IMR-90 (cell line): ENCODE measurements around the gene KRR1. TPM values are rescaled to one million over a fixed set of nuclear protein-coding genes. Genes with fewer than 3 reads are reported as not detected.
"Not testable (repeated sequence)": the region's sequence is repeated elsewhere in the genome, so short reads cannot be mapped to it uniquely, and the experiment has no call there.

Source experiments
- ATAC-seq: fragments of 200-7000 bp; cut with Tn5 transposase; 2 replicates; pipeline ENCODE4 v1.9.1; 2020; ENCODE audit warnings: low read depth, mild to moderate bottlenecking, moderate library complexity
- BruUV-seq: library from RNA; stranded (reverse); fragments of 400-500 nt; replicated peaks from 2 replicates; lab custom pipeline; 2021; lab: Mats Ljungman, UMichigan
- CTCF ChIA-PET: fragments of 300-600 bp; formaldehyde crosslinking; extraction: SDS; loops from one replicate; lab custom pipeline; 2021; ENCODE audit warnings: antibody characterized with exemption; lab: Yijun Ruan, JAX
- POLR2A ChIA-PET: fragments of 300-600 bp; sonication (Branson Sonifier 250); formaldehyde crosslinking; loops from one replicate; lab custom pipeline; 2022; ENCODE audit warnings: antibody characterized with exemption; ENCODE audit not compliant: unreplicated experiment; lab: Charles Lee
- DNase-seq: peaks from one replicate; pipeline ENCODE4 v3.0.0; 2013
- H2AFZ ChIP-seq: replicated peaks from 2 replicates; pipeline ENCODE3; 2013; ENCODE audit warnings: low read length, mild to moderate bottlenecking; ENCODE audit not compliant: poor library complexity
- H2AK5ac ChIP-seq: 2 replicates; pipeline ENCODE4 v1.6.1; 2013; ENCODE audit warnings: low read depth, low read length, inconsistent platforms
- H2AK9ac ChIP-seq: replicated peaks from 2 replicates; pipeline ENCODE3; 2013; ENCODE audit warnings: mild to moderate bottlenecking, low read depth, low read length, moderate library complexity; ENCODE audit not compliant: poor library complexity
- H2BK120ac ChIP-seq: 2 replicates; pipeline ENCODE4 v1.6.1; 2013; ENCODE audit warnings: low read depth, low read length, inconsistent platforms
- H2BK15ac ChIP-seq: 3 replicates; pipeline ENCODE4 v1.6.1; 2013; ENCODE audit warnings: low read depth, low read length, inconsistent platforms
- H2BK20ac ChIP-seq: 2 replicates; pipeline ENCODE4 v1.6.1; 2013; ENCODE audit warnings: low read depth, mild to moderate bottlenecking, inconsistent platforms, low read length, moderate library complexity
- H2BK5ac ChIP-seq: 2 replicates; pipeline ENCODE4 v1.6.1; 2013; ENCODE audit warnings: mild to moderate bottlenecking, low read depth, low read length, inconsistent platforms; ENCODE audit not compliant: poor library complexity, severe bottlenecking
- H3K14ac ChIP-seq: replicated peaks from 2 replicates; pipeline ENCODE4 v1.6.1; 2013; ENCODE audit warnings: low read depth, low read length, inconsistent platforms
- H3K18ac ChIP-seq: 2 replicates; pipeline ENCODE4 v1.6.1; 2013; ENCODE audit warnings: low read depth, low read length, control low read depth
- H3K23ac ChIP-seq: 2 replicates; pipeline ENCODE4 v1.6.1; 2013; ENCODE audit warnings: low read depth, low read length, inconsistent platforms
- H3K27ac ChIP-seq: 2 replicates; pipeline ENCODE4 v1.5.1; 2013; ENCODE audit warnings: mild to moderate bottlenecking, control low read depth, low read length; ENCODE audit not compliant: insufficient read depth
- H3K27me3 ChIP-seq: 2 replicates; pipeline ENCODE4 v1.6.1; 2013; ENCODE audit warnings: low read length; ENCODE audit not compliant: control insufficient read depth, insufficient read depth
- H3K36me3 ChIP-seq: 2 replicates; pipeline ENCODE4 v1.6.1; 2013; ENCODE audit warnings: low read length, mixed read lengths; ENCODE audit not compliant: control insufficient read depth, insufficient read depth
- H3K4ac ChIP-seq: 2 replicates; pipeline ENCODE4 v1.6.1; 2013; ENCODE audit warnings: low read depth, low read length, inconsistent platforms
- H3K4me1 ChIP-seq: 2 replicates; pipeline ENCODE4 v1.6.1; 2013; ENCODE audit warnings: low read length, mixed read lengths; ENCODE audit not compliant: control insufficient read depth, insufficient read depth
- H3K4me2 ChIP-seq: 2 replicates; pipeline ENCODE4 v1.6.1; 2013; ENCODE audit warnings: low read depth, mild to moderate bottlenecking, control low read depth, low read length, moderate library complexity
- H3K4me3 ChIP-seq: 2 replicates; pipeline ENCODE4 v1.5.1; 2013; ENCODE audit warnings: low read depth, mild to moderate bottlenecking, control low read depth, low read length, moderate library complexity; ENCODE audit not compliant: insufficient read depth
- H3K56ac ChIP-seq: 2 replicates; pipeline ENCODE4 v1.6.1; 2013; ENCODE audit warnings: low read length, inconsistent platforms; ENCODE audit not compliant: insufficient read depth; ENCODE audit errors: extremely low read depth
- H3K79me1 ChIP-seq, 2 experiments: 2 replicates each; pipeline ENCODE4 v1.6.1; 2013; ENCODE audit warnings: low read length in 2 of 2, inconsistent platforms in 1 of 2, low read depth in 1 of 2
- H3K9ac ChIP-seq: 2 replicates; pipeline ENCODE4 v1.6.1; 2013; ENCODE audit warnings: low read depth, low read length, control low read depth
- H3K9me1 ChIP-seq: 2 replicates; pipeline ENCODE4 v1.6.1; 2013; ENCODE audit warnings: low read length, inconsistent platforms; ENCODE audit not compliant: insufficient read depth
- H3K9me3 ChIP-seq: 2 replicates; pipeline ENCODE4 v1.6.1; 2013; ENCODE audit warnings: low read length; ENCODE audit not compliant: control insufficient read depth, insufficient read depth
- H4K20me1 ChIP-seq: 2 replicates; pipeline ENCODE4 v1.6.1; 2013; ENCODE audit warnings: low read length, inconsistent platforms; ENCODE audit not compliant: insufficient read depth
- H4K5ac ChIP-seq: 2 replicates; pipeline ENCODE4 v1.6.1; 2013; ENCODE audit warnings: mild to moderate bottlenecking, low read depth, low read length, control low read depth
- H4K8ac ChIP-seq, 2 experiments: 2 replicates each; pipeline ENCODE4 v1.6.1; 2013; ENCODE audit warnings: low read depth in 2 of 2, low read length in 2 of 2, control low read depth in 1 of 2, inconsistent platforms in 1 of 2
- H4K91ac ChIP-seq: 2 replicates; pipeline ENCODE4 v1.6.1; 2013; ENCODE audit warnings: low read depth, low read length, inconsistent platforms; ENCODE audit not compliant: insufficient read depth
- dilution Hi-C: fragments of 300-500 bp; cut with HindIII; formaldehyde crosslinking; loops from one replicate; pipeline ENCODE4 v1.14.3; 2018; ENCODE audit warnings: low sequenced_read_pairs; ENCODE audit not compliant: unreplicated experiment
- in situ Hi-C: fragments of 300-500 bp; cut with MboI; formaldehyde crosslinking; loops from 3 replicates; pipeline ENCODE4 v1.14.3; 2019; ENCODE audit warnings: low sequenced_read_pairs, inconsistent platforms, mixed read lengths
- intact Hi-C: fragments of 100-400 bp; cut with micrococcal nuclease; formaldehyde crosslinking; loops from 2 replicates; pipeline ENCODE4 v1.10.0; 2022
- polyA plus RNA-seq, 3 experiments: library from polyadenylated mRNA; depleted of rRNA; stranded (reverse); fragments of >200 nt; gene quantifications; 2 replicates each; pipeline ENCODE4 v1.2.3, GENCODE V29; 2012; ENCODE audit warnings: low replicate concordance in 1 of 3
- total RNA-seq: library from RNA; depleted of rRNA; stranded (reverse); fragments of >200 nt; gene quantifications from 2 replicates; pipeline ENCODE4 v1.2.3, GENCODE V29; 2012

Gene KRR1
- total and polyA plus RNA-seq, 2 of the 4 experiments (the other 2 are of a cell fraction) = 18.3 to 31.4 TPM

- BruUV-seq, ATAC-seq, H3K27ac ChIP-seq, H3K9me3 ChIP-seq, H3K14ac ChIP-seq, H3K18ac ChIP-seq, H3K4ac ChIP-seq, H4K5ac ChIP-seq, H2BK120ac ChIP-seq, H2AK9ac ChIP-seq, H2AK5ac ChIP-seq, H2BK5ac ChIP-seq, H4K8ac ChIP-seq, dilution Hi-C loops, H3K27me3 ChIP-seq, H3K4me2 ChIP-seq, H3K36me3 ChIP-seq, H2AFZ ChIP-seq, POLR2A ChIA-PET, H3K56ac ChIP-seq, H4K20me1 ChIP-seq, H3K79me1 ChIP-seq, H4K91ac ChIP-seq, intact Hi-C loops, H3K9ac ChIP-seq, CTCF ChIA-PET, H3K4me3 ChIP-seq, H3K23ac ChIP-seq, DNase-seq, H2BK15ac ChIP-seq, H3K4me1 ChIP-seq, H3K9me1 ChIP-seq, H2BK20ac ChIP-seq: not testable (repeated sequence)
- in situ Hi-C loops = loop anchor here (10.0 kb wide), 1 partner anchor 824 kb away; the partner anchor contains the start of gene BBS10
Observed at GRCh38 chr12:75521224-75521623, 9.8 kb upstream of the KRR1 start.
